A673 (cell line): Measurements from ENCODE around the gene DAPK3. TPM values are rescaled to one million over a fixed set of nuclear protein-coding genes. Genes with fewer than 3 reads are reported as not detected.
A peak's percentile ranks its signal among the peaks of the same experiment; 100 is the strongest.

Source experiments
- BruUV-seq: library from RNA; stranded (reverse); fragments of 400-500 nt; replicated peaks from 2 replicates; lab custom pipeline; 2021; lab: Mats Ljungman, UMichigan
- CTCF ChIA-PET: fragments of 300-600 bp; sonication (Branson Sonifier 250); formaldehyde crosslinking; loops from one replicate; lab custom pipeline; 2022; ENCODE audit warnings: antibody characterized with exemption; lab: Charles Lee
- POLR2A ChIA-PET: fragments of 300-600 bp; sonication (Branson Sonifier 250); formaldehyde crosslinking; loops from one replicate; lab custom pipeline; 2022; ENCODE audit warnings: antibody characterized with exemption; ENCODE audit not compliant: low non-redundant PET; lab: Charles Lee
- DNase-seq: peaks from one replicate; pipeline ENCODE4 v3.0.0-alpha.2; 2015; ENCODE audit warnings: low spot score
- H3K27ac ChIP-seq: fragments of 200-600 bp; sonication (generic); 2 replicates; pipeline ENCODE4 v1.5.1; 2016; ENCODE audit warnings: mixed run types, low read depth, mild to moderate bottlenecking, mixed read lengths, antibody characterized with exemption, low read length; ENCODE audit not compliant: poor library complexity, severe bottlenecking
- H3K27me3 ChIP-seq: fragments of 200-600 bp; sonication (generic); replicated peaks from 2 replicates; pipeline ENCODE4 v1.6.1; 2017; ENCODE audit warnings: mixed run types, low read depth, mild to moderate bottlenecking, mixed read lengths, antibody characterized with exemption, low read length; ENCODE audit not compliant: insufficient read depth, poor library complexity
- H3K36me3 ChIP-seq: fragments of 200-600 bp; sonication (generic); 2 replicates; pipeline ENCODE4 v1.6.1; 2016; ENCODE audit warnings: mixed run types, mild to moderate bottlenecking, mixed read lengths, antibody characterized with exemption, low read length; ENCODE audit not compliant: insufficient read depth, poor library complexity, severe bottlenecking
- H3K4me1 ChIP-seq: fragments of 200-600 bp; sonication (generic); 2 replicates; pipeline ENCODE4 v1.6.1; 2017; ENCODE audit warnings: mixed run types, mild to moderate bottlenecking, mixed read lengths, antibody characterized with exemption, low read length; ENCODE audit not compliant: insufficient read depth, poor library complexity, severe bottlenecking
- H3K4me3 ChIP-seq: fragments of 200-600 bp; sonication (generic); 2 replicates; pipeline ENCODE4 v1.5.1; 2016; ENCODE audit warnings: low read depth, mixed run types, mild to moderate bottlenecking, mixed read lengths, low read length; ENCODE audit not compliant: poor library complexity, severe bottlenecking
- H3K9me3 ChIP-seq: fragments of 200-600 bp; sonication (generic); 2 replicates; pipeline ENCODE4 v1.6.1; 2016; ENCODE audit warnings: mixed run types, low read depth, mild to moderate bottlenecking, mixed read lengths, antibody characterized with exemption, low read length; ENCODE audit not compliant: poor library complexity, severe bottlenecking
- EZH2 ChIP-seq: fragments of 200-600 bp; sonication (generic); IDR thresholded peaks from 2 replicates; pipeline ENCODE4 v1.6.1; 2017; ENCODE audit warnings: borderline replicate concordance, low read depth, mild to moderate bottlenecking, mixed read lengths, antibody characterized with exemption, low read length; ENCODE audit not compliant: poor library complexity, severe bottlenecking
- intact Hi-C: fragments of 100-400 bp; cut with micrococcal nuclease; formaldehyde crosslinking; loops from one replicate; pipeline ENCODE4 v1.10.0; 2022; ENCODE audit not compliant: unreplicated experiment
- total RNA-seq: library from RNA; stranded (reverse); gene quantifications from 2 replicates; pipeline ENCODE4 v1.2.3, GENCODE V29; 2021
- TF ChIP-seq, protein P1 (sequence below): fragments of 300-800, 200-600 bp; sonication (generic); conservative IDR thresholded peaks from 2 replicates; pipeline ENCODE4 v1.5.1; 2017; ENCODE audit warnings: low read depth, mild to moderate bottlenecking, antibody characterized with exemption, low read length, moderate library complexity, mixed read lengths

DAPK3 gene
- total RNA-seq, 1 experiment from 2014 or later = 65.9 TPM

DNA sequence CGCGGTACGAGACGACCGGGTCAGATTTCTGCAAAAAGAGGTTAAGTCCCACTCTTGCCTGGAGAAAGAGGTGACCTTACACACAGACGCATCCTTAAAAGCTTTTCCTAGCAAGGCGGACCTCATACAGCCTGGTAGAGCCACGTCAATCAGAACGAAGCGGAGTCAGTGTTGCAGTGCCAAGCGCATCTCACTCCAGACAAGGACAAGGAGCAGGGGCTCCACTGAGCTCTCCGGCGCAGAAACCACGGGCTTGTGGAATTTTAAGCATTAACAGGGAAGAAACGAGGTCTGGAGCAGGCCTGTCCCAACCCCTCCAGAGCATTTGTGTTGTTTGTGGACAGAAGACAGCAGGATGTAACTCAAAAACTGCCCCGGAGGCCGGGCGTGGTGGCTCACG is 7.2 kb upstream of the DAPK3 start:
- intact Hi-C loops = no loop called here
- Histone ChIP-seq H3K4me3 (no peak overlapping the region), H3K27ac (no peak overlapping the region), H3K36me3 (peaks cover 82% of the 10 kb centered on the region), H3K9me3 (no peaks in the 10 kb centered on the region), H3K27me3 (no peaks in the 10 kb centered on the region), H3K4me1 (peaks cover 16% of the 10 kb centered on the region)
- no peak for TF ChIP-seq EZH2
- TF ChIP-seq, protein P1, sequence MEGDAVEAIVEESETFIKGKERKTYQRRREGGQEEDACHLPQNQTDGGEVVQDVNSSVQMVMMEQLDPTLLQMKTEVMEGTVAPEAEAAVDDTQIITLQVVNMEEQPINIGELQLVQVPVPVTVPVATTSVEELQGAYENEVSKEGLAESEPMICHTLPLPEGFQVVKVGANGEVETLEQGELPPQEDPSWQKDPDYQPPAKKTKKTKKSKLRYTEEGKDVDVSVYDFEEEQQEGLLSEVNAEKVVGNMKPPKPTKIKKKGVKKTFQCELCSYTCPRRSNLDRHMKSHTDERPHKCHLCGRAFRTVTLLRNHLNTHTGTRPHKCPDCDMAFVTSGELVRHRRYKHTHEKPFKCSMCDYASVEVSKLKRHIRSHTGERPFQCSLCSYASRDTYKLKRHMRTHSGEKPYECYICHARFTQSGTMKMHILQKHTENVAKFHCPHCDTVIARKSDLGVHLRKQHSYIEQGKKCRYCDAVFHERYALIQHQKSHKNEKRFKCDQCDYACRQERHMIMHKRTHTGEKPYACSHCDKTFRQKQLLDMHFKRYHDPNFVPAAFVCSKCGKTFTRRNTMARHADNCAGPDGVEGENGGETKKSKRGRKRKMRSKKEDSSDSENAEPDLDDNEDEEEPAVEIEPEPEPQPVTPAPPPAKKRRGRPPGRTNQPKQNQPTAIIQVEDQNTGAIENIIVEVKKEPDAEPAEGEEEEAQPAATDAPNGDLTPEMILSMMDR = no peak
- ChIA-PET POLR2A (interaction anchor here (0.5 to 1.3 kb wide), 3 partner anchors 9 to 1065 kb away, joined by 4 to 16 read pairs (median 4); no protein-coding TSS in a partner anchor), CTCF (no interaction called here)
- DNase-seq = no peak
- BruUV-seq = no TSS peak

DNA sequence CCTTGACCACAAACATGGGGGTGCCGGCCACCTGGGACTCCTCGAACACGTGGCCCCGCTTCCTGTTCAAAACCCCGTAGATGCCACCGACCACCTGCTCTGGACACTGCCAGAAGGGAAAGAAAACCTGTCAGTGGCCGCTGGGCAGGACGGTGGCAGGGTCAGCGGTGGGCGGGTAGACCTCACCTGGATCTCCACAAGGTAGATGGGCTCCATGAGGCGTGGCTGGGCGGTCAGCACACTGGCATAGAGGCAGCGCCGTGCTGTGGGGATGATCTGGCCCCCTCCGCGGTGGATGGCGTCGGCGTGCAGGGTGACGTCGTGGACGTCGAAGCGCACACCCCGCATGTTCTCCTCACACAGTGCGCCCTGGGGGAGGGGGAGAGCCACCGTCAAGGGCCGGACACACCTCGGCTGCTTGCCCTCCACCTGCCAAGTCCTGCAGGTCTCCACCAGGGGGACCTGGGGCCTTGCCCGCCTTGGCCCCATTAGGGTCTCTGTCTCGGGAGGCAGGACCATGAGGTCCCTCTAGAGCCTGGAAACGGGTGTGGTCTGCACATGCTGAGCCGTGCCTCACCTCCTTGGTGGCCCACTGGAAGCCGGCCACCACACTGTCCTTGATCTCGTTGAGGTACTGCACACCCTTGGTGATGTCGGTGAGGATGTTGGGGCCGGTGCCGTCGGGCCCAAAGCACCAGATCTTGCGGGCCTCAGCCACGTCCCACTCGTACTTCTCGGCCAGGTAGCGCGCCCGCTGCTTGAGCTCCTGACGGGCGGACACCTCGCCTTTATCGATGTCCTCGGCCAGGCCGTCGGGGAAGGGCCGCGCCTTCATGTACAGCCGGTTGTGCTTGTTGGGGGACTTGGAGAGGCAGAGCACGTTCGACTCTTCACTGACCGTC is 6.6 kb upstream of the DAPK3 start:
- POLR2A ChIA-PET = interaction anchor here (0.5 kb wide), 2 partner anchors 10 to 1064 kb away, joined by 4 to 16 read pairs; no protein-coding TSS in a partner anchor
- DNase-seq = no peak
- intact Hi-C loops = no loop called here
- CTCF ChIA-PET = no interaction called here
- Histone ChIP-seq H3K9me3 (no peaks in the 10 kb centered on the region), H3K4me3 (no peak overlapping the region), H3K27ac (no peak overlapping the region), H3K36me3 (peaks cover 76% of the 10 kb centered on the region), H3K27me3 (no peaks in the 10 kb centered on the region), H3K4me1 (peaks cover 10% of the 10 kb centered on the region)
- no TSS peak for BruUV-seq
- TF ChIP-seq, protein P1 = no peak
- no peak for TF ChIP-seq EZH2

DNA sequence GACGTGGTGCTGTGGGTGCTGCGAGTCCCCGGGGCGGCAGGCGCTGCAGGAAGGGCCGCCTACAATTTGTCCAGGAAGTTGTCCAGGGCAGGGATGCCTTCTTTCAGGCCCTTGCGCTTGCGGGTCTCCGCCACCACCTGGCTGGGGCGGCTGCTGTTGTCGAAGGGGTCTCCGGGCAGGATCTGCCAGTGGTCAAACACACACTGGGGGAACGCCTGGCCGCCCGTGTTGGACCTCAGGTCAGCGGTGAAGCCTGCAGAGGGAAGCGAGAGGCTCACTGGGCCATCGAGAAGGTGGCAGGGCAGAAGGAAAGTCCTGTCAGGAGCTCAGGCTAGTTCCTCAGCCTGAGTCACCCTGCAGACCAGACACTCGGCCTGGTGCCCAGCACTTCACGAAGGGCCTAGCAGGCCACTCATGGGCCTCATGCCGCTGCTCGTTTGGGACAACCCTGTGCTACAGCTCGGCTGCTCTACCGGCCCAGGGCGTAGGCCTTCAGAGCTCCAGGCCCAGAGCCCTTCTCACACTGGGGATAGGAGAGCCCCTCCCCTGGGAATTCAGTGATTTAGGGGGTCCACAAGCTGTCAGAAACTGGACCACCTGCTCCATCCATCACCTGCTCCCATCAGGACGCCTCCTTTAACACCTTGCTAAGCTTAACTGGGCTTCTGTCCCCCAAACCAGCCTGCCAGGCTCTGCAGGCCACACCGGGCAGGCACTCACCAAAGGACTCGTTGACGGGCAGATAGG is 5.8 kb upstream of the DAPK3 start:
- no peaks in the 10 kb centered on the region for H3K9me3 ChIP-seq
- no peak overlapping the region for H3K27ac ChIP-seq
- peaks cover 68% of the 10 kb centered on the region for H3K36me3 ChIP-seq
- H3K4me3 ChIP-seq = no peak overlapping the region
- H3K4me1 ChIP-seq = peaks cover 2% of the 10 kb centered on the region
- intact Hi-C loops = no loop called here
- H3K27me3 ChIP-seq = no peaks in the 10 kb centered on the region
- no peak for DNase-seq
- TF ChIP-seq, protein P1 = no peak
- no peak for TF ChIP-seq EZH2
- CTCF ChIA-PET = no interaction called here
- BruUV-seq = TSS peak; percentile 44
- POLR2A ChIA-PET = no interaction called here
